Subcutaneous abdominal adipose tissue (tissue), 5 donors: ENCODE measurements around the gene CDC34.

Experiments
- H3K27ac ChIP-seq: one replicate; pipeline ENCODE4 v1.7.0; 2013; ENCODE audit warnings: low read depth, mild to moderate bottlenecking, inconsistent platforms, low read length, moderate library complexity
- H3K27me3 ChIP-seq, 5 donors: one replicate each; pipeline ENCODE4 v1.7.0; 2013; ENCODE audit warnings: low read length in 5 of 5, inconsistent platforms in 1 of 5; ENCODE audit not compliant: control insufficient read depth in 5 of 5, insufficient read depth in 4 of 5
- H3K36me3 ChIP-seq, 5 donors: one replicate each; pipeline ENCODE4 v1.7.0; 2013; ENCODE audit warnings: low read length in 5 of 5; ENCODE audit not compliant: control insufficient read depth in 5 of 5, insufficient read depth in 5 of 5
- H3K4me1 ChIP-seq, 5 donors: one replicate each; pipeline ENCODE4 v1.7.0; 2013; ENCODE audit warnings: low read length in 5 of 5, mild to moderate bottlenecking in 3 of 5, moderate library complexity in 1 of 5; ENCODE audit not compliant: control insufficient read depth in 5 of 5, insufficient read depth in 5 of 5
- H3K4me3 ChIP-seq, 5 donors: one replicate each; pipeline ENCODE4 v1.7.0; 2013; ENCODE audit warnings: low read length in 5 of 5, low read depth in 1 of 5
- H3K9ac ChIP-seq, 5 donors: one replicate each; pipeline ENCODE4 v1.7.0; 2013; ENCODE audit warnings: low read length in 5 of 5, mild to moderate bottlenecking in 4 of 5, moderate library complexity in 3 of 5
- H3K9me3 ChIP-seq, 5 donors: one replicate each; pipeline ENCODE4 v1.7.0; 2013; ENCODE audit warnings: low read length in 5 of 5; ENCODE audit not compliant: control insufficient read depth in 5 of 5
- donor health status: healthy.
- donor health status: healthy.
- donor health status: healthy.
- donor health status: healthy.
- donor health status: healthy.

CDC34 gene

DNA sequence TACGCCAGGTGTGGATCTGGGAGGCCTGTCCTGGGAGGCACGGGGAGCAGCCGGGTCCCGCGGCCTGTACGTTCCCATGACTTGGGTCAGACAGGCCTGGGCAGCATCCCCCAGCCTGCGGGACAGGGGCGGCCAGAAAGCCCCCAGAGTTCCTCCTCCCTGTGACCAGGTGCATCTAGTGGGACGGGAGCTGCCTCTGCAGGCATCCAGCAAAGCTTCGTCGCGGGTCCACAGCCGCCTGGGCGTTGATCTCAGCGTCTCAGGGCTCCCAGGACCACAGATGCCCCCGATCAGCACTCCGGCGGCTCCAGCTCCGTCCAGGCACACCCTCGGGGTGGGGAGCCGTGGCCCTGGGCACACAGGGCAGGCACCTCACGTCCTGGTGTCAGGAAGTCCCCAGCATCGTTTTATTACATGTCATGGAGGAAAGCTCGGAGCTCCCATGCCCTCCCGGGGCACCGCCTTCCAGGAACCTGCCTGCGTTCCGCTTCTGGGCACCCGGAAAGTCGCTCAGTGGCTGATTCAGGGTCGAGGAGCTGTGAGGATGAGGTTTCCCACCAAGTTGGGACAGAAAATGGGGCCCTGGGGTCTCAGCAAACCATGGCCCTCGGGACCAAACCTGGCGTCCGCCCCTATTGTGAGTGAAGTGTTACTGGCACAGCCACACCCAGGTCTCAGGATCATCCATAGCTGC is 10.8 kb downstream of the CDC34 start:
- no peak overlapping the region for H3K9ac ChIP-seq
- H3K27me3 ChIP-seq, result peaks cover 0 to 6% (median 0%) of the 10 kb centered on the region in 5 donors
- H3K27ac ChIP-seq, result no peak overlapping the region
- H3K36me3 ChIP-seq, result peaks cover 0 to 44% (median 42%) of the 10 kb centered on the region in 5 donors
- H3K4me1 ChIP-seq, result peaks cover 0 to 6% (median 0%) of the 10 kb centered on the region in 5 donors
- no peak overlapping the region for H3K4me3 ChIP-seq
- no peaks in the 10 kb centered on the region for H3K9me3 ChIP-seq

DNA sequence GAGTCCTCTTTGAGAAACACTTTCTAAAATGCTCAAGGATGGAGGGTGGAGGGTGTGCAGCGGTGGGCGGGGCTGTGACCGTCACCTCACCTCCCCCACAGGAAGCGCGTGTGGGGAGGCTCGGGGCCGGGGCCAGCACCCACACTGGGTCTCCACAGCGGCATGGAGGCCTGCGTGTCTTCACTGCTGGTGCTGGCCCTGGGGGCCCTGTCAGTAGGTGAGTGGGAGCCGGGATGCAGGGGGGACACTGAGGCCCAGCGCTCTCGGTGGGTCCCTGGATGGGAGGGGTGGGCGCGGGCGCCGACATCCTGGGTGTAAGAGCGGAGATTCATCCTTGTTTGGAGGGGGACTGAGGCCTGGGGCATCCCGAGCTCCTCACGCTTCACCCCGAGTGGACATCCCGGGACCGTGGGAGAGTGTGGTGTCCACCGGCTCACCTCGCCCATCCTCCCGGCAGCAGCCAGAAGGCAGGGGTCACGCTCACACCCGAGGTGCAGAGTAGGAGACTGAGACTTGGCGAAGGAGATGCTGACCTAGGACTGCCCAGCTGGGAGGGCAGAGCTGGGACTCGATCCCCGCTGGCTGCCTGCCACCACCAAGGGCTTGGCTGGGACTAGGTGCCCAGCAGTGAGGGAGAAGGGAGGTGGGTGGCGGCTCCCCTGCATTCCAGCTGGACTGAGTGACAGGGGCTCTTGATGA is 12.5 kb downstream of the CDC34 start, which contains the start of gene GZMM:
GZMM (plus strand) TSS at position 144 of the 699 bp plus-strand sequence; CDS start at position 163, 19 bp downstream.
- Histone ChIP-seq H3K9ac (no peak within 1 kb of the TSS), H3K9me3 (no peaks in the 10 kb centered on the region), H3K27ac (no peak within 1 kb of the TSS), H3K27me3 (peaks cover 3 to 12% (median 6%) of the 10 kb centered on the region in 5 donors), H3K36me3 (peaks cover 0 to 28% (median 27%) of the 10 kb centered on the region in 5 donors), H3K4me1 (peaks cover 0 to 6% (median 0%) of the 10 kb centered on the region in 5 donors), H3K4me3 (no peak within 1 kb of the TSS)

GRCh38 chr19:547117-547516 is 15.6 kb downstream of the CDC34 start:
- no peak overlapping the region for H3K9ac ChIP-seq
- no peak overlapping the region for H3K4me3 ChIP-seq
- peaks cover 0 to 7% (median 6%) of the 10 kb centered on the region in 5 donors for H3K36me3 ChIP-seq
- peaks cover 0 to 9% (median 3%) of the 10 kb centered on the region in 5 donors for H3K4me1 ChIP-seq
- peaks cover 3 to 12% (median 9%) of the 10 kb centered on the region in 5 donors for H3K27me3 ChIP-seq
- no peak overlapping the region for H3K27ac ChIP-seq
- no peaks in the 10 kb centered on the region for H3K9me3 ChIP-seq

GRCh38 chr19:547836-548720 is 16.5 kb downstream of the CDC34 start:
- Histone ChIP-seq H3K4me1 (peaks cover 0 to 9% (median 3%) of the 10 kb centered on the region in 5 donors), H3K9me3 (no peaks in the 10 kb centered on the region), H3K4me3 (no peak overlapping the region), H3K9ac (no peak overlapping the region), H3K27me3 (peaks cover 3 to 14% (median 9%) of the 10 kb centered on the region in 5 donors), H3K36me3 (no peaks in the 10 kb centered on the region), H3K27ac (no peak overlapping the region)

GRCh38 chr19:548886-549830 is 17.6 kb downstream of the CDC34 start:
- Histone ChIP-seq H3K27ac (no peak overlapping the region), H3K9ac (no peak overlapping the region), H3K4me1 (peaks cover 0 to 5% (median 3%) of the 10 kb centered on the region in 5 donors), H3K4me3 (no peak overlapping the region), H3K27me3 (peaks cover 3 to 14% (median 9%) of the 10 kb centered on the region in 5 donors), H3K36me3 (no peaks in the 10 kb centered on the region), H3K9me3 (no peaks in the 10 kb centered on the region)

DNA sequence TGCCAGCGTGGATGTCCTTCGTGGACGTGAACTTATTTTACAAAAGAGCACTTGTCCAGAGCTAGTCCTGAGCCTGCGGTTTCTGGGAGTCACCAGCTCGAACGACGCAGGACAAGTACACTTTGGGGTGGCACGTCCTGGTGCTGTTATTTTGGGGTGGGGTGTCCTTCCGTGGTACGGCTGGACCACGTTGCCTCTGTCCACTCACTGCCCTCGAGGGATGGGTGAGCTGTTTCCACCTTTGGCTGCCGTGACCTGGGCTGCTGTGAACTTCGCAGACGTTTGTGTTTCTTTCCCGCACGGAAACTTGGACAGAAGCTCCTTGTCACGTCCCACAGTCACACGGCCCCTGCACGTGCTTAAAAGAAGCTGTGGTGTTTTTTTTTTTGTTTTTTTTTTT is 23.3 kb downstream of the CDC34 start:
- Histone ChIP-seq H3K9me3 (no peaks in the 10 kb centered on the region), H3K36me3 (no peaks in the 10 kb centered on the region), H3K27me3 (peaks cover 0 to 3% (median 2%) of the 10 kb centered on the region in 5 donors), H3K27ac (no peak overlapping the region), H3K9ac (no peak overlapping the region), H3K4me1 (peaks cover 1 to 27% (median 21%) of the 10 kb centered on the region in 5 donors), H3K4me3 (no peak overlapping the region)

- peaks cover 1 to 27% (median 21%) of the 10 kb centered on the region in 5 donors for H3K4me1 ChIP-seq
- H3K4me3 ChIP-seq, result no peak overlapping the region
- H3K27ac ChIP-seq, result no peak overlapping the region
- H3K9me3 ChIP-seq, result no peaks in the 10 kb centered on the region
- no peak overlapping the region for H3K9ac ChIP-seq
- H3K27me3 ChIP-seq, result peaks cover 0 to 3% (median 2%) of the 10 kb centered on the region in 5 donors
- H3K36me3 ChIP-seq, result no peaks in the 10 kb centered on the region
Observed at GRCh38 chr19:555474-555808, 23.9 kb downstream of the CDC34 start.

- Histone ChIP-seq H3K9ac (no peak overlapping the region), H3K36me3 (no peaks in the 10 kb centered on the region), H3K4me3 (no peak overlapping the region), H3K4me1 (peaks cover 1 to 25% (median 18%) of the 10 kb centered on the region in 5 donors), H3K9me3 (no peaks in the 10 kb centered on the region), H3K27me3 (peaks cover 0 to 3% (median 0%) of the 10 kb centered on the region in 5 donors), H3K27ac (no peak overlapping the region)
Observed at GRCh38 chr19:556611-557382, 25.2 kb downstream of the CDC34 start.
